Hippocampal formation (tissue), 2 donors: ENCODE data around the gene KIAA0825.
A peak's percentile ranks its signal among the peaks of the same experiment; 100 is the strongest.
"Not testable (repeated sequence)": the region's sequence is repeated elsewhere in the genome, so short reads cannot be mapped to it uniquely, and the experiment has no call there.

ENCODE experiments used
- DNase-seq, 2 donors: peaks; one replicate each; lab custom pipeline; 2025; lab: John Stamatoyannopoulos, UW

KIAA0825 gene

DNA sequence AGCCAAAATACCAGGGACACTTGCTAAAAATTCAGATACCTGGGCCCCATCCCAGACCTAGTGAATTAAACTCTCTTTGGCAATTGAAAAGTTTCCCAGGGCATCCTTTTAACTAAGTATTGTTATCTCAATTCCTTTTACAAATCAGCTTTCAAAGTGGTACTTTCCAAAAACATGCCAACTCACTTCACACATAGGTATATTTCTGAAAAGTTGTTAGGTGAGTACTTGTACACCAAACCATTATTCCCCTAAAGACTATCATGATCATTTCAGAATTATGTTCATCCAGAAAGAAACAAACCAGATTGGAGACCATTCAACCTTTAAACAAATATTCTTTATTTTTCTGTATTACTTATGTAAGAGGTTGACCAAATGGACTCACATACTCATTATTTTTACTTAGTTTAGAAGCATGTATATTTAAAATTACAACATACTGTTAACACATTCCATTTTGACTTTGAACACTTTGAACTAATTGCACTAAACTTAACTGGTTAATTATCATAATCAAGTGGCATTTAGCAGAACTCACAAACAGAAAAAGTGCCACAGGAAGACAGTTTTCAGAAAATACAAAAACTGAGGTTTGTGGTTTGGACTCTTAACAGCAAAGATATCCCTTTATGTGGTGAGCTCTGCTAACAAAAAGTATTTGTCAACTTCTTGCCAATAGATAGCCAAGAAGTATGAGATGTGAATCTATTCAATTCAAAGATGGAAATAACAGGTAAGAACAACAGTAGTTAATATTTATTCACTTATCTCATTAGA lies 40.7 kb downstream of the KIAA0825 start:
- no peak for DNase-seq

DNA sequence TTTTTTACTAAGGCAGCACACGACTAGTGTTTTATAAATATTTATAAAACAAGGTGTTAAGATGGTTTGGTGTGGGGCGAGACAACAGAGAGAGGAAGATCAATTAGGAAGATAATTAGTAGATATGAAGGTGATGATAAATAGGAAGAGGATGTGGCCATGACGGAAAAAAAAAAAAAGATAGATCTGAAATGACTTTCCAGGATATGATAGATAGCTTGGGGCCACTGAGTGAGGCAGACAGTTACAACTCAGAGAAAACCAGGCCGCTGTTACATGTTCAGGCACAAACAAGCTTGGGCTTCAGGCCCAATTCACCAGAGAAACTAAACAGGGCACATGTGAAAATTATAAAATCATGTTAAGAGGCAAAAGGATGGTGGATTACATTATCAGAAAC lies 43.2 kb downstream of the KIAA0825 start:
- no peak for DNase-seq

DNA sequence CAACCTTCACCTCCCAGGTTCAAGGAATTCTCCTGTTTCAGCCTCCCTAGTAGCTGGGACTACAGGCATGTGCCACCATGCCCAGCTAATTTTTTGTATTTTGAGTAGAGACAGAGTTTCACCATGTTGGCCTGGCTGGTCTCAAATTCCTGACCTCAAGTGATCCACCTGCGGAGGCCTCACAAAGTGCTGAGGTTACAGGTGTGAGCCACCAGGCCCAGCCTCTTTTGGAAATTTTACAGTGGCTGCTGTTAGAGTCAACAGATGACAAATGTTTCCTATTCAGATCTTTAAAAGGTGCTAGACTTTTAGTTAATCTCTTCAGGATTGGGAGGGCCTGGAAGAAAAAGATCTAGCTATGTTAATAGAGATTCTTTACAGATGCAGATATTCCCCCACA lies 45.1 kb downstream of the KIAA0825 start:
- not testable (repeated sequence) for DNase-seq

DNA sequence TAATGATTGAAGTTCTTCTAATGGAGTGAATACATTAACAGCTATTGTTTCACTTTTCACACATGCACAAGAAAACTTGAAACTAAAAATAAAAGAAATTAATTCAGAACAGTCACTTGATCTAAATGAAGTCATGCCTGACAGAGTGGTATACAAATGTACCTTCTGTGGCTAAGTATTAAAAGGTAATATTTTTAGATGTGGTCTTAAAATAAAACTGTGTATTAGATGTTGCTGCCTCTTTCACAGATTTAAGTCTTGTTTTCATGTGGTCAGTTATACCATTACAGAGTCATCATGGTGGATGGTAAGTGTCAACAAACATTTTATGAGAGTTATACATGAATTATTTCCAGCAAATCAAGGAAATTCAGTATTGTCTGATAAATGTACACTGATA lies 47.0 kb downstream of the KIAA0825 start:
- no peak for DNase-seq

DNA sequence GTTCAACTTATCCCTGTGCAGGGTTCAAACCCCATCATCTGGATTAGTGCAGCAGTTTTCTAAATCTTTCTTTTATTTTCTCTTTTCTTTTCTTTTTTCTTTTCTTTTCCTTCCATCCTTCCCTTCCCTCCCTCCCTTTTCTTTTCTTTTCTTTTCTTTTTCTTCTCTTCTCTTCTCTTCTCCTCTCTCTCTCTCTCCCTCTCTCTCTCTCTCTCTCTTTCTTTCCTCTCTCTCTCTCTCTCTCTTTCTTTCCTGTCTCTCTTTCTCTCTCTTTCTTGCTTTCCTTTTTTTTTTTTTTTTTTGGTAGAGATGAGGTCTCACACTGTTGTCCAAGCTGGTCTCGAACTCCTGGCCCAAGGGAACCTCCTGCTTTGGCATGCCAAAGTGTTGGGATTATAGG lies 53.6 kb downstream of the KIAA0825 start:
- no peak for DNase-seq

DNA sequence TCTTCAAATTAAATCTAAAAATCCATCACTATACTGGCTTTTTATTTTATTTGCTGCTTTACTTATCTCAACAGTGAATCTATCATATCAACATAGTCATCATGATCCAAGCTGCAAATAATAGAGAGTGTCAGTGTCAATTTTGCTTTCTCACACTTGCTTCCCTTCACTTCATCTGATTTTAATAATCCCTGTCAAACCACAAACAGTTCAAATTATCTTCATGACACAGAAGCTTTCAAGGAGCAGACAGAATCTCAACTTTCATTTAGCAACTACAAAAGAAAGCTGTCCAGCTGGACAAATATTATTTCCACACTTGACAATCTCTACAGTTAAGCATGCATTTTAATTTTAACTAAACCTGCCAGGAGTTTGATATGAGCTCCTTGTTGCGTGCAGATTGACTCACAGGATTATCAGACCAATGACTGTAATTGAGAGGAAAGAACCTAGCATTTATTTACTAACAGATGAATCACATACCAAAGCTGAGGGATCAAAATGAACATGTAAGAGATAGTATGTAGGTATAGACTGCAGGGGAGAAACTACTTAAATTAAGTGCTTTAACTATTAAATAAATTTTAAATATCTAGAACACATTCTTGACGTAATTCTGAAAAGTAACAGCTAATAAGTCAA lies 56.0 kb downstream of the KIAA0825 start:
- DNase-seq, result no peak

- DNase-seq, result no peak
Measured at GRCh38 chr5:94558028-94558427, 60.4 kb downstream of the KIAA0825 start.

- DNase-seq, result no peak
Measured at GRCh38 chr5:94551858-94552257, 66.5 kb downstream of the KIAA0825 start.

- DNase-seq, result peak; percentile 5 to 26
Measured at GRCh38 chr5:94545870-94546625, 72.4 kb downstream of the KIAA0825 start.

DNA sequence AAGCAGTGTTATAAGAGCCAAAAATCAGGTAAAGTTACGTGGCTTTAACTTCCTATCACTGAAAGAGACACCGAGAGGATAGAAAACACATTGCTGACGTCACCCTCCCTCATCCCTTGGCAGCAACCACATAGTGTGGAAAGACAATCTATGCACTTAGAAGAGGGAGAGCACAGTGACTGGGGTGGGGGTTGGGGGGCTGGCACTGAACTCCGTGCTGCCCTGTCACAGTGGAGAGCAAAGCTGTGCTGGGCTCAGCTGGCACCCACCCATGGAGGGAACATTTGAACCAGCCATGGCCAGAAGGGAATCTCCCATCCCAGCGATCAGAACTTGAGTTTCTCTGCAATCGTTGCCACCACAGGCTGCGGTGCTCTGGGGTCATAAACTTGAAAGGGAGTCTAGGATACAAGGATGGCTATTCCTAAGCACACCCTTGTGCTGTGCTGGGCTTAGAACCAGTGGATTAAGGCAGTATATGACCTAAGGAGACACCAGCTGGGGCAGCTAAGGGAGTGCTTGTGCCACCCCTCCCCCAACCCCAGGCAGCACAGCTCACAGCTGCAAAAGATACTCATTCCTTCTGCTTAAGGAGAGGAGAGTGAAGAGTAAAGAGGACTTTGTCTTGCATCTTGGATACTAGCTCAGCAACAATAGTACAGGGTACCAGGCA lies 73.4 kb downstream of the KIAA0825 start:
- no peak for DNase-seq

- DNase-seq, result peak in 1 of 2 donors; percentile 59
Measured at GRCh38 chr5:94544031-94544650, 74.3 kb downstream of the KIAA0825 start.

DNA sequence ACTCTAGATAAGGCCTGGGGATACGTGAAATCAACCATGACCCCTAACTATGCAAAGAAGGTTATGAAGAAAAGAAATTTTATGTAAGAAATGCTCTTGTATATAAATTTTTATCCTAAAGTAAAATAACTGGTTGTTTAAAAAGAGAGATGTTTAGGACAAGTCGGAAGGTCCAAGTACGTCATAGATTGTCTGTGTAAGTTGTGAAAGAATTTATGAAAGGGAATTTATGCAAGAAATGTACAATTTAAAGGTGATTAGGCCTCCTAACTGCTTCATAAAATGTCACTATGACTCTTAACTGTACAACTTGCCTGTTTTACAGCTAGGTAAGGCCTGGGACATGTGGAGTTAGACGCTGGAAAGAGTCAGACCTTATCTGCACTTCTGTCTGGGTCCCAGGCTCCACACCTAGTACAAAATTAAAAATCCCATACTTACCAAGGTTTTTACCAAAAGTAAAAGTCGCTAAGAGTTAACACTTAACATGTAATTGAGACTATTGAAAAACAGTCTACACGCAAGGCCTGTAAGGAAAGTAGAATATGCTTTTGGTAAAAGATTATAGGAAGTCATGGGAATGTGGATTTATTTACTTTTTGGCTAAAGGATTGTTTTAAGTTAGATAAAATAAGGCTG lies 77.4 kb downstream of the KIAA0825 start:
- DNase-seq, result no peak

GRCh38 chr5:94538260-94538659 lies 80.1 kb downstream of the KIAA0825 start:
- no peak for DNase-seq

DNA sequence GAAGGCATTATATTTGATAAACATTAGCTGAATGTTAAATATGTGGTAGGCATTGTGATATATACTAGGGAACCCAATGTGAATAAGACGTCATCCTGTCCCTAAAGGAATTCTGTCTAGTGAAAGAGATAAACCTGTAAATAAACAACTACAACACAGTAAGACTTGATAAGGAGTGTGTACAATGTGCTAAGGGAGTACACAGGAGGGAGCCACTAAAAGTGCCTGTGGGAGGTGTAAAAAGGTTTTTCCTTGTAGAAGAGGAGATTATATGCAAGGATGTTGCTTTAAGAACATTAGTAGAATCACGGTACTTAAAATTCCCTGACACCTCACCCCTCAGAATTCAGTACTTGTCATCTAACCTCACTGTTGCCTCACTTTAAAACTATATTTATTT lies 91.7 kb downstream of the KIAA0825 start:
- DNase-seq, result no peak

GRCh38 chr5:94524841-94525697 lies 93.3 kb downstream of the KIAA0825 start:
- DNase-seq, result peak in 1 of 2 donors; percentile 58

DNA sequence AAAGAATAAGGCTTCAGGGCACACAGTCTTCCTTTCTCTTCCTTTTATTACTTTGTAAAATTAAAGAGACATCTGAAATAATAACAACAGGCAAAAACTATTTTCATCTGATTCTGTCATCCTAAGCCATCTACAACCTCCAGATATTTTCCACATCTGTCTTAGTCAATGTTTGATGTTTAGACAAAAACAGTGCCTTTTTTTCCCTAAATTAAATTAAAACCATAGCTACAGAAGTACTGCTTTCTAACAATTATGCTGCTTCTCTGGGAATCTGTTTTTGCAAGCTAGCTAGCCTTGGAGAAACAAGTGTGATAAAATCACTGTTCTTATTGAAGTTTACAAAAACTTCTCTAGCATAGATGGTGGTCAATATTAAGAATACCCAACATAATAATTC lies 95.4 kb downstream of the KIAA0825 start:
- no peak for DNase-seq

DNA sequence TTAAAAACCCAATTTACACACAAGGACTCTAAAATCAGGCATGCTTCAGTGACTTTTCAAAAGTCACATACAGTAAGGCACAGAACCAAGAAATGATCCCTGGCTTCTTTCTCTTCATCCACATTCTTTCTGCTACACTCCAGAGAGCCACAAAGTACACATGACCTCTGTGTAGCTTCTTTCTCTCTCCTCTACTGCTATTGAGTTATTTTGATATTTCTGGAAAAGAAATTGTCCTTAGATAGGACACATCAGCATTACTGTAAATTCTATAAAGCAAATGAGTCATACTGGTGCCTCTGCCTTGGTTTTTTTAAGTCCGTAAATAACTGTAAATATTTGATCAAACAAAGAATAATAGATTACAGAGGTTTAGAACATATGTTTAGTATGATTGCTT lies 96.3 kb downstream of the KIAA0825 start:
- no peak for DNase-seq

DNA sequence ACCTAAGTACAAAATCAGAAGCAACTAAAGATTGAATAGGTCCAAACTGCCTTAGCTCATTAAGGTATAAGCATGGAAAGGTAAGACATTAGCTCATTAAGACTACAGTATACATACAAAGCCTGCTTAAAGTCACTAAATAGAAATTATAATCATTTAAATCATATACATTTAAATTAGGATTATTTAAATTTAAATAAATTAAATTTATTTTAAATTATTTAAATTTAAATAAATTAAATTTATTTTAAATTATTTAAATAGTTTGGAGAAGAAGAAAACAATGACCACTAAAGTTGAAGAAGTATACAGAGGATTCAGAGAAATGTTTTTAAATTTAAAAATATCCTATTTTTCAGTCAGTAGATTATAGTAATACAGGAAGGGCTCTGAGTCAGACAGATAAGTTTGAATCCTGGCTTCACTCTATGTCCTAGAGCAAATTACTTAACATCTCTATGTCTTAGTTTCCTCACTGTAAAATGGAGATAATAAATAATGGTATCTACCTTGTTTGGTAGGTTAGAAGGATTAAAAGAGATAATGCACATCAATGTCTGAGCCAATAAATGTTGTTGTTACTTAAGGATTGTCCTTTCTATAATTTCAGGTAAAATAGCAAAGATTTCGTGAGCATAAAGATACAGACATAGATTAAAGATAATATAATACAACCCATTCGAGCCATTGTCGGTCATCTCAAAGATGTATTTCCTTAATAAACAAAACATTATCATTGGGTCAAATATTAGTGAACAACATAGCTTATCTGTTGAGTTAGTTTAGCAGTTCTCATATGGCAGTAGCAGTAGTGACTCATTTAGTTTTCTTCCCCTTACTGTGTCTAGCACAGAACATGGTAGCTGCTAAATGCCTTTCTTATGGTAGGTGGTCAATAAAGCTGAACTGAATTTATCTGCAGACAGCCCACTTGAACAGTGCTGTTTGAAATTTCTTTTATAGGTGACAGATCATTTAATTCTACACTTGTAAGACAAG lies 100.6 kb downstream of the KIAA0825 start:
- DNase-seq, result no peak

DNA sequence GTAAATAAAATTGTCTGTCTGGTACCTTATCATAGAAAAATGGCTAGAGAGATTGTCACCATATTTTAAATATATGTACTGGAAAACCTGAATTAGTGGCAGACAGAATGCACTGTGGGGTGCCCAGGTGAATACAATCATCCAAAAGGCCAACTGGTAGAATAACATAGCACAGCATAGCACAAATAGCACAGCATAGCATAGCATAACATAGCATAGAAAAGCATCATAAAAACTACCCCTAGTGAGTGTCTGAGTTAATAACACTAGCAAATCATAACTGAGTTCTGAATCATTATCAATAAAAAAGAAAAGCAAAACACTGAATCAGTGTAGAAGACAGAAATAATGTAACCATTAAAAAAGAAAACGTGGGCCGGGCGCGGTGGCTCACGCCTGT lies 102.3 kb downstream of the KIAA0825 start:
- no peak for DNase-seq
